Measurements from ENCODE around the gene SMIM44.

SMIM44 gene

GRCh38 chr19:3433805-3434540 lies 49.3 kb downstream of the SMIM44 start:
- DNase-seq, result no peak

DNA sequence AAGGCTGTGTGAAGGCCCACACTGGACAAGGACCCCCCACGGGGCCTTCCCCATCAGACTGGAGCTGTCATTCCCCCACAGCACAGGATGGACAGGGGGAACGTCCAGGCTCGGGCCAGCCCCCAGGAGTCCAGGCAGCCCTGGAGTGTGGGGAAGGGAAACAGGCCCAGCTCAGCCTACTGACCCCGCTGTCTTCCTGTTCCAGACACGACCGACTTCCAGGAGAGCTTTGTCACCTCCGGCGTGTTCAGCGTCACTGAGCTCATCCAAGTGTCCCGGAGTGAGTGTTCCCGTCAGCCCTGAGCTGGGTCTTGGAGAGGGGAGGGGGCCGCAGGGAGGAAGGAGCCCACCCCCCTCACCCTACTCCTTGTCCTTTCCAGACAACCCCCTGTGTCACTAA lies 49.9 kb downstream of the SMIM44 start:
- DNase-seq, result no peak
